ENCODE measurements around the gene NEURL4.

Gene NEURL4

GRCh38 chr17:7266784-7267183 lies 62.4 kb downstream of the NEURL4 start:
- no peak for DNase-seq
